ENCODE measurements around the gene IFITM10.
"Not testable (repeated sequence)": the region's sequence is repeated elsewhere in the genome, so short reads cannot be mapped to it uniquely, and the experiment has no call there.

DNA sequence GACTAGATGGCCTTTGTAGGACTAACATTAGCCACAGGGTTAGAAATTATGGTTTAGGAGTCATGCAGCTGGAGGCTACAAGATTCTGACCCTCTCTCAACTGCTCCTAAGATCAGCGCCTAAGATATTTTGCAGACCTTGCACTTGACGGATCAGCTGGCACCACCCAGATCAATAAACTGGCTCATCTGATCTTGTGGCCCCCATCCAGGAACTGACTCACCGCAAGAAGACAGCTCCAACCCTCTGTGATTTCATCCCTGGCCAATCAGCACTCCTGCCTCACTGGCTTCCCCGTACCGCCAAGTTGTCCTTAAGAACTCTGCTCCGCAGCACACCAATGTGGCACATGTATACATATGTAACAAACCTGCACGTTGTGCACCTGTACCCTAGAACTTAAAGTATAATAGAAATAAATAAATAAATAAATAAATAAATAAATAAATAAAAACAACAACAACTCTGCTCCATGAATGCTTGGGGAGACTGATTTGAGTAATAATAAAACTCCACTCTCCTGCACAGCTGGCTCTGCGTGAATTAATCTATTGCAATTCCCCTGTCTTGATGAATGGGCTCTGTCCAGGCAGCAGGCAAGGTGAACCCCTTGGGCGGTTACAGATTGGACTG lies 19.0 kb upstream of the IFITM10 start:
- not testable (repeated sequence) for TF ChIP-seq CSDC2 (CRISPR knock-in tag; IDR thresholded peaks at IDR 0.05); ZFP30 (CRISPR knock-in tag; IDR thresholded peaks at IDR 0.05); SNAI2 (CRISPR knock-in tag; IDR thresholded peaks at IDR 0.05); ARNTL (CRISPR knock-in tag; IDR thresholded peaks at IDR 0.05; ENCODE audit: borderline replicate concordance, low read depth); TOX (CRISPR knock-in tag; IDR thresholded peaks at IDR 0.05; ENCODE audit: borderline replicate concordance); ESRRG (CRISPR knock-in tag; IDR thresholded peaks at IDR 0.05); ZFP3 (CRISPR knock-in tag; IDR thresholded peaks at IDR 0.05)
- TF ChIP-seq, protein P1, sequence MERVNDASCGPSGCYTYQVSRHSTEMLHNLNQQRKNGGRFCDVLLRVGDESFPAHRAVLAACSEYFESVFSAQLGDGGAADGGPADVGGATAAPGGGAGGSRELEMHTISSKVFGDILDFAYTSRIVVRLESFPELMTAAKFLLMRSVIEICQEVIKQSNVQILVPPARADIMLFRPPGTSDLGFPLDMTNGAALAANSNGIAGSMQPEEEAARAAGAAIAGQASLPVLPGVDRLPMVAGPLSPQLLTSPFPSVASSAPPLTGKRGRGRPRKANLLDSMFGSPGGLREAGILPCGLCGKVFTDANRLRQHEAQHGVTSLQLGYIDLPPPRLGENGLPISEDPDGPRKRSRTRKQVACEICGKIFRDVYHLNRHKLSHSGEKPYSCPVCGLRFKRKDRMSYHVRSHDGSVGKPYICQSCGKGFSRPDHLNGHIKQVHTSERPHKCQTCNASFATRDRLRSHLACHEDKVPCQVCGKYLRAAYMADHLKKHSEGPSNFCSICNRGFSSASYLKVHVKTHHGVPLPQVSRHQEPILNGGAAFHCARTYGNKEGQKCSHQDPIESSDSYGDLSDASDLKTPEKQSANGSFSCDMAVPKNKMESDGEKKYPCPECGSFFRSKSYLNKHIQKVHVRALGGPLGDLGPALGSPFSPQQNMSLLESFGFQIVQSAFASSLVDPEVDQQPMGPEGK (CRISPR knock-in tag; IDR thresholded peaks at IDR 0.05; ENCODE audit: borderline replicate concordance): not testable (repeated sequence)
- TF ChIP-seq, protein P2, sequence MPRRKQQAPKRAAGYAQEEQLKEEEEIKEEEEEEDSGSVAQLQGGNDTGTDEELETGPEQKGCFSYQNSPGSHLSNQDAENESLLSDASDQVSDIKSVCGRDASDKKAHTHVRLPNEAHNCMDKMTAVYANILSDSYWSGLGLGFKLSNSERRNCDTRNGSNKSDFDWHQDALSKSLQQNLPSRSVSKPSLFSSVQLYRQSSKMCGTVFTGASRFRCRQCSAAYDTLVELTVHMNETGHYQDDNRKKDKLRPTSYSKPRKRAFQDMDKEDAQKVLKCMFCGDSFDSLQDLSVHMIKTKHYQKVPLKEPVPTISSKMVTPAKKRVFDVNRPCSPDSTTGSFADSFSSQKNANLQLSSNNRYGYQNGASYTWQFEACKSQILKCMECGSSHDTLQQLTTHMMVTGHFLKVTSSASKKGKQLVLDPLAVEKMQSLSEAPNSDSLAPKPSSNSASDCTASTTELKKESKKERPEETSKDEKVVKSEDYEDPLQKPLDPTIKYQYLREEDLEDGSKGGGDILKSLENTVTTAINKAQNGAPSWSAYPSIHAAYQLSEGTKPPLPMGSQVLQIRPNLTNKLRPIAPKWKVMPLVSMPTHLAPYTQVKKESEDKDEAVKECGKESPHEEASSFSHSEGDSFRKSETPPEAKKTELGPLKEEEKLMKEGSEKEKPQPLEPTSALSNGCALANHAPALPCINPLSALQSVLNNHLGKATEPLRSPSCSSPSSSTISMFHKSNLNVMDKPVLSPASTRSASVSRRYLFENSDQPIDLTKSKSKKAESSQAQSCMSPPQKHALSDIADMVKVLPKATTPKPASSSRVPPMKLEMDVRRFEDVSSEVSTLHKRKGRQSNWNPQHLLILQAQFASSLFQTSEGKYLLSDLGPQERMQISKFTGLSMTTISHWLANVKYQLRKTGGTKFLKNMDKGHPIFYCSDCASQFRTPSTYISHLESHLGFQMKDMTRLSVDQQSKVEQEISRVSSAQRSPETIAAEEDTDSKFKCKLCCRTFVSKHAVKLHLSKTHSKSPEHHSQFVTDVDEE (CRISPR knock-in tag; IDR thresholded peaks at IDR 0.05): not testable (repeated sequence)
- TF ChIP-seq, protein P3, sequence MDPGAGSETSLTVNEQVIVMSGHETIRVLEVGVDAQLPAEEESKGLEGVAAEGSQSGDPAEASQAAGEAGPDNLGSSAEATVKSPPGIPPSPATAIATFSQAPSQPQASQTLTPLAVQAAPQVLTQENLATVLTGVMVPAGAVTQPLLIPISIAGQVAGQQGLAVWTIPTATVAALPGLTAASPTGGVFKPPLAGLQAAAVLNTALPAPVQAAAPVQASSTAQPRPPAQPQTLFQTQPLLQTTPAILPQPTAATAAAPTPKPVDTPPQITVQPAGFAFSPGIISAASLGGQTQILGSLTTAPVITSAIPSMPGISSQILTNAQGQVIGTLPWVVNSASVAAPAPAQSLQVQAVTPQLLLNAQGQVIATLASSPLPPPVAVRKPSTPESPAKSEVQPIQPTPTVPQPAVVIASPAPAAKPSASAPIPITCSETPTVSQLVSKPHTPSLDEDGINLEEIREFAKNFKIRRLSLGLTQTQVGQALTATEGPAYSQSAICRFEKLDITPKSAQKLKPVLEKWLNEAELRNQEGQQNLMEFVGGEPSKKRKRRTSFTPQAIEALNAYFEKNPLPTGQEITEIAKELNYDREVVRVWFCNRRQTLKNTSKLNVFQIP (CRISPR knock-in tag; IDR thresholded peaks at IDR 0.05; ENCODE audit: borderline replicate concordance, low read depth): not testable (repeated sequence)
